ENCODE results near the gene ELFN1.

- TF ChIP-seq CTCF (conservative IDR thresholded peaks at IDR 0.05; ENCODE audit: low read length) (no peak), EZH2phosphoT487 (IDR thresholded peaks at IDR 0.05; ENCODE audit: borderline replicate concordance) (no peak)
These were observed 19.0 kb upstream of the ELFN1 start for GRCh38 chr7:1651031-1651446.

Measured in Loucy (cell line).